LoVo (cell line): Measurements from ENCODE around the gene GPR3.
A peak's percentile ranks its signal among the peaks of the same experiment; 100 is the strongest.

ENCODE experiments used
- DNase-seq: peaks from one replicate; pipeline ENCODE4 v3.0.0-alpha.2; 2016; ENCODE audit warnings: low spot score

GPR3 gene

DNA sequence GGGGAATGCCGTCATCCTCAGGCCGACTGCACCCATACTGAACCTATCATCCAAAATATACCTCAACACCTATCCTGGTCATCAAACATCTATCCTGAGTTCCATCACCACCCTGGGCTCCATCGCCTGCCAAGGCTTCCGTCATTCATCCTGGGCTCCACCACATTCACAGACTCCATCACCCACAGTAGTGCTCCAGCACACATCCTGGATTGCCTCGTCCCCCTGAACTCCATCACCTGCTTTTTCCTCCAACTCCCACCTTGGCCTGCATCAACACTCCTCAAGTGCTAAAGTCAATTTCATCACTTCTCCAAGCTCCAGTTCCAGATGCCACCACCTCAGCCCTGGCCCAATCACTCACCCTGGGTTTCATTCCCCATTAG is 33.5 kb upstream of the GPR3 start:
- DNase-seq, result no peak

DNA sequence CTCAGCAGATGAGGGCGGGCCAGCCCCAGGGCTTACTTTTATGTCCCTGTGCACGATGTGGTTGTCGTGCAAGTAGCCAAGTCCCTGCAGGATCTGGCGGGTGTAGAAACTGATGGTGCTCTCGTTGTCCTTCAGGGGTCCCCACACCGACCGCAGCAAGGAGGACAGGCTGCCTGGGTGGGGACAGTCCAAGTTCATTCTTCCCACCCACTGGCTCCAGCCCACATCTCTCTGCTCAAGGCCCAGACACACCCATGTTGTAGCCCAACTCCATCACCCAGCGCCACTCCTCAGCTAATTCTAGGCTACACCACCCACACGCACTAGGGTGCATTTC is 32.6 kb upstream of the GPR3 start:
- DNase-seq, result no peak

DNA sequence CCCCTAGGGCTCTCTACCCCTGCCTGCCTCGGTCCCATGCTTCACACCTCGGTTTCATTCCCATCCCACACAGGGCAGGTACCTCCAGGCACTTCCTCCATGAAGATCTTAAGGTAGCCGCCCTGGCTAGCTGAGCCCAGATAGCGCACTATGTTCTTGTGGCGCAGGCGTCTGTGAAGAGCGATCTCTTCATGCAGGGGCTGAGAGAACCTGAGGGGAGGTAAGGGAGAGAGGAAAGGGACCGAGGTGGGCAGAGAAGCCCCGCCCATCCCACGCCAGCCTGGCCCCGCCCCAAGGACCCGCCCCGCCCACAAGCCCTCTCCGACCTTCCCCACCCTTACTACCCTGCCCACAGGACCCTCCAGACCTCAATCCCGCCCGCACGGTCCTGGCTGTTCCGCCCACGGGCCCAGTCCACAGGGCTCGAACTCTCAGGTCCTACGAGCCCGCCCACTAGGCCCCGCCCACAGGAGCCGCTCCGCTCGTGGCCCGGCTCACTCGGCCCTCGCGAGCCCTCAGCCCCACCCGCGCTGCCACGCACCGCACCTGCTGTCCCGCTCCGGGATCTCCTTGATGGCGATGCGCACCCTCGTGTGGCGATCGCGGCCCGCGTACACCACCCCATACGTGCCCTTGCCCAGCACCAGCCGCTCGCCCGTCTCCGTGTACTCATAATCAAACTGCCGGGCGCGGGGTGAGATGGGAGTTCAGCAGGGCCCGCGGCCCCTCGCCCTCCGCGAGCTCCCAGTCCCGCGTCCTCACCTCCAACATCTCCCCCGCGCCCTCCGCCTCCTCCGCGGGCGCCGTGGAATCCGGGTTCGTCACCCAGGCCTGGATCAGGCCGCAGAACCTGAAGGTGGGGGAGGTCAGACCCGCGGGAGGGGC is 32.0 kb upstream of the GPR3 start:
- DNase-seq, result no peak

DNA sequence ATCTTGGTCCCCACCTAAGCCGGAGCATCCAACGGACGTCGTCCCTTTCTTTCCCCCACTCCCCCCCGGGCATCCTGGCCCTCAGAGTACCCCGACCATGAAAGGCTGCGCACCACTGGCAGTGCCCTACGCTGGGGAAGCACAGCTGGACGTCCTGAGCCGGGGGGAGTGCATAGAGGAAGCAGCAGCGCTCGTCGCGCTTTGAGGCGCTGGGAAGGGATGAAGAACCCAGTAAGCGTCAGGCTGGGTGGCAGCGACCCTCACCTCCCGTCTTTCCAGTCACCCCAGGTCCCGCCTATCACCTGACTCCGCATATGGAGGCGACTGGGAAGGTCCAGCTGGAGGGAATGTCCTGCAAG is 31.4 kb upstream of the GPR3 start:
- no peak for DNase-seq

DNA sequence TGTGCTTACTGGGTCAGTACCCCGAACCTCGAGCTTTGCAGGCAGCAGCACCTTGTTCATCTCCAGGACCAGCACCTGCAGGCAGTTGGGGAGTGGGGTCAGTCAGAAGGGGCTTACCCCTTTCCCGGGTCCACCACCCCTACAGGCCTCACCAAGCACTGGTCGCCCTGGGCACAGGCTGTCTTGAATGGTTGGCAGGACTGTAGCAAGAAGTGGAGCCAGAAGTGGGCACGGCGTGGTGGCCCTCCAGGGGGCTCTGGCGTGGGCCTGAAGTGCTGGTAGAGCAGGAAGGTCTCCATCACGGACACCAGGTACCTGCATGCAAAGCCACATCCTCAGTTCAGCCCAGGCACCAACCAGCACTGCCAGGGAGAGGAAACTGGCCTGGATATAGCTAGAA is 30.9 kb upstream of the GPR3 start:
- no peak for DNase-seq

DNA sequence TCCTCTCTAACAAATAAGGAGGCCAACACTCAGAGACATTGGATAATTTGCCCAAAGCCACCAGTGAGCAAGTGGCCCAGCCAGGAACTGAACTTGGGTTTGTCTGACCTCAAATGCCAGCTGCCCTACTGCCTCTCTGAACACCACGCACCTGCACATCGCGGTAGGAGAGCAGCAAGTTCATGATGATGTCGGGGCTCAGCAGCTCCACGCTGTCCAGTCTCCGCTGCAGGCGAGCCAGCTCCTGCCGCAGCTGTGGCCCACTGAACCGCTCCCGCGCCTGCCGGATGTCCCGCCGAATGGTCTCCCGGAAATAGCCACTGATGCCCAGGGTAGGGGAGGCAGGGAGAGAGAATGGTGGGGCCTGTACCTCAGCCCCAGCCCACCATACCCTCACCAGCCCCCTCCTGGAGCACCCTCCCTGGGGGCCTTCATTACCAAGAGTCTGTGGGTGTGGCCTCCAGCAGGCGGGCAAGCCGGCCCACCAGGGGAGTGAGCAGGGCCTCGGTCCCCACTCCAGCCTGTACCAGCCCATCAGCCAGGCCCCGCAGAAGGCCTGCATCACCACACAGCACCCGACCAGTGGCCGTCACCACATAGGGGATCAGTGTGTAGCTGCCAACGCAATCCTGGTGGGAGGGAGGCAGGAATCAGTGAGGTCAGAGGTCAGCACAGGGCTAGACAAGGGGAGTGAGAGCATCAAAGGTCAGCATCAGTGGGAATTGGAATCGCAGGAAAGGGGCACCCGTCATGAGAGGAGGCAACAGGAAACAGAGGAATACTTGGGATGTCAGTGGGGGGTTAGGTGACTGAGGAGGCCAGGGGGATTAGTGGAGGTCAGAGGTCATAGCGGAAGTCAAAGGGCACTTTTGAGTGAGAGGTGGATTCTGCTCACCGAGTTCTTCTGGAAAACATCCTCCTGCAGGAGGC is 28.4 kb upstream of the GPR3 start:
- no peak for DNase-seq

DNA sequence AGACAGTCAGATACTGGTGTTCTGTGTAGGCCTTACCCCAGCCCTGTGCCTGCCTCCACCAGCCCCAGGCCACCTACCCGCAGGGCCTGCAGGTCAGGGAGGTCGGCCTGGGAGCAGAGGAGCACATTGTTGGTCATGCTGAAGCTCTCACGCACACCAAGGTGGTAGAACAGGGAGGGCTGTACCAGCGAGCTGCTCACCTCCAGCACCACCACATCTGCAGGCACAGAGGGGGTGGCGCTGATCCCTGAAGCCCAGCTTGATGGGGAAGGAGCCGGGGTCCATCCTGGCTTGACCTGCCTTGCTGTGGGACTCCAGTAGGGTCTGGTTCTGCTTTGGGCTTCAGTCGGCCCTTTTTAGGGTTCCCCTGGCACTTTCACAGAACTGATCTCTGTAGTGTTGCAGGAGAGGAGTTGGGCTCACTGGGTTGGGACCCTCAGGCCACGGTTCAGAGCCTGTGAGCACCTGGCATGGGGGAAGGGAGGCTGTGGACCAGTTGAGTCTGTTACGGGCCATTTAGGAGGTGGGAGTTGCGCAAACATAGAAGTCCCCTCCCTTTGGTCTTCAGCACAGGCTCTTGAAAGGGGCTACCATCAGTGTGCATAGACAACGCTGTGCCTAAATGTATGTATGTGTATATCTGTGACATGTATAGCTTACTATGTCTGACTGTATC is 27.6 kb upstream of the GPR3 start:
- no peak for DNase-seq

DNA sequence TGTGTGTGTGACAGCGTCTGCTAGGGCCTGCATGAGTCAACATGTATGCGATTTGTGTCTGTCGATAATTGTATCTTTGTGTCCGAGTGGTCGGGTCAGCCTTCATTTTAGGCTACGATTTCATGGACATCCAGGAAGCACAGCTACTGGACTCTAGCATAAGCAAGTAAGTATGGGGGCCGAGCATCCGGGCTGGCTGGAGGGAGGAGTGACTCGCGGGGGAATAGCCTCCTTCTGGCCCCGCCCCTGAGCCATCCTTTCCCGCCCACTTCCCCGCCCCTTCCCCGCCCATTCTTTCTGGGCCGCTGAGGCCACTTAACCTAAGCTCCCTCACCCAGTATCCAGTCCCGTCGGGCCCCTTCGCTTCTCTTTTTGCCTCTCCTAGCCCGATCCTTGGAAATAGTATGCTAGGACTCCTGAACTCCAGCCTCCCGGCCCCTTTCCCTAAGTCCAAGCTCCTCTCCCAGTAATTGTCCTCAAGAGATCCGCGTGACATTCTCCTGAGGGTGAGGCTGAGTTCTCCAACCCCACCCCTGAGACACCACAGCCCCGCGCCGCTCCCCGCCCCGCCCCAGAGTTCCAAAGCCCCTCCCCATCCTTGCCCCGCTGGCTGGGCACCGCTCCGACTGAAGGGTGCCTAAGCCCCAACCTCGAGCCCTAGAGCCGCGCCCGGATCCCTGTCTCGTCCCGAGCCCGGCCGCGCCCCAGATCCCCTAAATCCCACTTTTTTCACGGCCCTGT is 26.9 kb upstream of the GPR3 start:
- DNase-seq, result peak; percentile 87

DNA sequence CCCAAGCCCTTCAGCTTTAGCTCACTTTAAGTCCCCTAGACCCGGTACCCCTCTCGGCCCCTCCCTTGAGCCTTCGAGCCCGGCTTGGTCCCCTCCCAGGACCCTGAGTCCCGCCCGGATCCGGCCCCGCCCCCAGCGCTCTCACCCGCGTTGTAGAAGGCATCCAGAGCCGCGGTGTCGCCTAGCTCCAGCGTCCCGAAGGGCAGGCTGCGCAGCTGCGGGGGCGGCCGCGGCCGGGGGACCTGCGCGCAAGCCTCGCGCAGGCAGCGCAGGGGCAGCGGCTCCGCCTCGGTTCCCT is 26.4 kb upstream of the GPR3 start:
- DNase-seq, result peak; percentile 60

DNA sequence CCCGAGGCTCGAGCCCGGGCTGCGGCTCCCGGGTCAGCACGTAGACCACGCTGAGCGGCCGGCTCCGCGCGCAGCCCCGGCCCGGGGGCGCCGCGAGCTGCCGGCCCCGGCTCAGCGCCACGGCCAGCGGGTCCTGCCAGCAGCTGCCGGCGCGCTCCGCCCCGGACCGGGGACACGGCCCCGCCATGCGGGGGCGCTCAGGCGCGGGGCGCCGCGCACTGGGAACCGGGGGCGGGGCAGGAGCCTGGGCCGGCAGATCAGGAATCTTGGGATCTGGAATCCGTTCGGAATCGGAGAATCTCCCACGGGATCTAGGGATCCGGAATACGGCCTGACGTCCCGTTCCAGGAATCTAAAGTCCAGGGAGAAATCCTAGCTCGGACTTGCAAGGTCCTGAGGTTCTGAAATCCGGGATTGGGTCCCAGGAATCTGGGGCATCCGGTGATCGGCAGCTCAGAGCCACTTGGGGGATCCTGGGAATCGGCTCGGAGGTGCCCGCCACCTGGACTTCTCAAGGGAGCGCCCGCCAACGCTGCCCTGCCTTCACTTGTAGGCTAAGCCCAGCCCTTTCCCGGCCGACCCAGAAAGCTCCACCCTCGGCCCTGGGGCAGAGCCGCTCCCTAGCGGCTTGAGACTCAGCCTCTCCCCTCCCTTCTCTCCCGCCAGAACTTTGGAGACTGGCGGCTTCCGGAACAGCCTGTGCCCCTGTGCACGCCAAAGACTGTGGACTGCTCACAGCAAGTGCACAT is 25.8 kb upstream of the GPR3 start, which contains the start of gene MAP3K6:
MAP3K6 (minus strand) TSS at position 551 of the 749 bp plus-strand sequence; CDS start at position 187, 364 bp downstream.
- peak; percentile 82 for DNase-seq

DNA sequence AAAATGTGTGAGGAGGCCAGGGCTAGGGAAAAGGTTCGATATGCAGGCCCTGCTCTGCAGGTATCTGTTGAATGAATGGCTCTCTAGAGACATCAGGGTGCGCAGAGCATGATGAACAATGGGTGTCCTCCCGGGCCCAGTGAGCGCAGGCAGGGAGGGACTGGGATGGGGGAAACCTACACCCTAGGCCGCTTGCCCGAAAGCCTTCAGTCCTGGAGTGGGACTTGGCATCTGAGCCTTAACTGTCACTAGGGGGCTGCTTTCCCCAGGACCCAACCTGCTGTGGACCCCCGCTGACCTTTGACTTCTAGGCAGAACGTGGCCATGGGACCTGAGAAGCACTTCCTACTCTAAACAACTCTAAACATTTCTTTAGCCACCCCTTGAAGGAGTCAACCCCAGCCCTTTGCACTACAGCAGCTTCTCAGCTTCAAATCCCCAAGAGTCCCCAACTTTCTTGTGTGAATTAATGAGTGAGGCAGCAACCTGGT is 25.2 kb upstream of the GPR3 start:
- no peak for DNase-seq

DNA sequence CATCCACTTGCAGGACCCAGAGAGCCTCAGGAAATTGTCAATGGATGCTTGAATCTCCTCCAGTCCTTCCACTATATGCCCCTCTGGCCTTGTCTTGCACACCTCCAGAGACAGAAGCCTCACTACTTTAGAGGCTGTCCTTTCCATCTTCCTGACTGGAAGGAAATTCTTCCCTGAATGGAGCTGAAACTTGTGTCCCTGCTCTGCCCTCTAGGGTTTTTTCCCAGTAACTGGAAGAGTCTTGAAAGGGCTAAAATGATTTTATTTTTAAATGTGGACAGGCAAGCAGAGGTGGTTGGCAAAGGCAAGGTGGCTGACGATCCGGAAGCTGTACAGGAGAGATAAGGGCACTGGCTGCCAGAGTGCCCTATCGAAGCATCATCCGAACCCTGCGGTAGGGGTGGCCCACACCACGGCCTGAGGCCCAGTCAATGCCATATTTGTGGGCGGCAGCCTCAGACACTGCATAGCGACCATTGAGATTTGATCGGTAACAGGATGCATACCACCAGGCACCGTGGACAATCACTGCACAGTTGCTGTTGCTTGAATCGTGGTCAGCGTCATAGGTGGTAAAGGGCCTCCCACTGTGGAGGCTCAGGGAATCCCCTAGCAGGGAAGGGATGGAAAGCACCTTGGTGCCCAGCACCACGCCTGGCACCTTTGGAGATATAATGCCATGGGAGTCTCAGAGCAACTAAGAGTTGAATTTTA is 23.4 kb upstream of the GPR3 start:
- no peak for DNase-seq

DNA sequence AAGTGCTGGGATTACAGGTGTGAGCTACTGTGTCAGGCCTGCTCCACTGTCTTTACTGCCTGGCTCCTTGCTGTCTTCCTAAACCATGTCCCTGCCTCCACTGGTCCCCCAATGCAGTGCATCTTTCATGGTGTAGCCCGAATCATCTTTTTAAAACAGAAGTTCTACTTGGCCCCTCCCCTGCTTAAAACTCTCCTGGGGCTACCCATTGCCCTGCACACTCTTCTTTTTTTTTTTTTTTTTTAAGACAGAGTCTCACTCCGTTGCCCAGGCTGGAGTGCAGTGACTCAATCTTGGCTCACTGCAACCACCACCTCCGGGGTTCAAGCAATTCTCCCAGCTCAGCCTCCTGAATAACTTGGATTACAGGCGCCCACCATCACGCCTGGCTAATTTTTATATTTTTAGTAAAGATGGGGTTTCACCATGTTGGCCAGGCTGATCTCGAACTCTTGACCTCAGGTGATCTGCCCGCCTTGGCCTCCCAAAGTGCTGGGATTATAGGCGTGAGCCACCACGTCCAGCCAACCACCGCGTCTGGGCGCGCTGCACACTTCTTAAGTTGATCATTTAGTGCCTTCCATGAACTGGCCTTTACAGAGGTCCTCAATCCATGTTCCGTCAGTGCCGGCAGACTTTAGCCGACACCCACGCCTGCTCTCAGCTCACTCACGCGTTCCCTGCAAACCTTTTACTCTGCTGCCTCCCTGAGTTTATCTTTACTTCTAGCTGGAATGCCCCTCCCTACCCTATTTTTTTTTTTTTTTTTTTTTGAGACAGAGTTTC is 20.2 kb upstream of the GPR3 start:
- no peak for DNase-seq

DNA sequence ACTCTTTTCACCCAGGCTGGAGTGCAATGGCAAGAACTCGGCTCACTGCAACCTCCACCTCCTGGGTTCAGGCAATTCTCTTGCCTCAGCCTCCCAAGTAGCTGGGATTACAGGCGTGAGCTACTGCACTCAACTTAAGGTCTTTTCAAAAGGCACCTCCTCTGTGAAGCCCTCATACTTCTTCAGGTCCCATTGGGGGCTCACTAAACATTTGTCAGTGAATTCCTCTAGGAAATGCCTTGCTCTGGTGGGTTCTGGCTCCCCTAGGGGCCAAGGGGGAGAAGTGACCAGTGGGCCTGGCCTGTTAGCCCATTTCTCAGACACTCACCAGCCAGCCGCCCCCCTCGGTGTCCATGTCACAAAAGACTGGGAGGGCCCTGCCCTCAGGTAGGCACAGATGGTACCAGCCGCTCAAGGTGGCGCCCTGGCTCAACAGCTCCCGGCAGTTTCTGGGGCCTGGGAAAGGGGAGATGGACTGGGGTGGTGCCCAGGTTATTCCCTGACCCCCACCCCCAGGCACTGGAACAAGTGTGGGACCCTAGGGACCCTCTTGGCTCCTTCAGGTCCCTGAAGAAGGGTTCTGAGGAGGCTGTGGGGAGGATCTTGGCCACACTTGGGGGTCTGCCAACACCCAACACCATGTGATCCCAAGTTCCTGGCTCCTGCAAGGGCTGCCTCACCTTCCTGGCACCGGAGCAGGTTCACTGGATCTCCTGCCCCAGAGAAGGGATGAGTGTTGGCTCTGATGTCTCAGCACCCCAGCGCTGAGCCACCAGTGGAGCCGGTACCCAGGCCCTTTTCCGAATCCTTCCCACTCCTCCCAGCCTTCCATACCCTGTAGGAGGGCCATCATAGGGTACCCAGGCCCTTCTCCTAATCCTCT is 19.4 kb upstream of the GPR3 start:
- no peak for DNase-seq

DNA sequence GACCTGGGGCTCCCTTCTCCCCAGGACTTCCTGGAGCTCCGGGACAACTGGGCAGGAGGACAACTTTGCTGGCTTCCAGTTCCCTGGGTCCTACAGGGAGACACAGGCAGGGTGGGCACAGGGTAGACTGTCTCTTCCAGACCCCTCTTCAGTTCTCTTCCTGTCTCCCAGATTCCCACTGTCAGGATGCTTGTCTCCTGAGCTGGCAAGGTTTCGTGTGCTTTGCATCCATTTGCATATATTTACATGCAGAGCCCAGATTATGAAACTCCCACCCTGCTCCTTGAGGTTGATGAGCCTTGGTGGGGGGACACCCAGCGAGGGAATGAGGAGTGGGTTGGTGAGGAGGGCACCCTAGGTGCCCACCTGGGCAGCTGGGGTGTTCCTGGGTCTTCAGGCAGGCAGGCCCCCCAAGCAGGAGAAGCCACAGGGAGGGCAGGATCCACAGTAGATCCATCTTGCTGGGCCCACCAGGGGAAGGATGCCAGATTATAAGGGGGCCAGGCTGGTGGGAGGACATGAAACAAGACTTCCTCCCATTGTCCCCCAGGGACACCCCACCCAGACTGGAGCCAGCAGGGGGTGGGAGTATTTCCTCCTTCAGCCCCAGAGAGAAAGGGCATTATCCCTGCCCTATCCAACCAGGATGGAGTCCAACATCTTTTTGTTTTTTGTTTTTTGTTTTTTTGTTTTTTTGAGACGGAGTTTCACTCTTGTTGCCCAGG is 17.9 kb upstream of the GPR3 start, which contains the start of gene FCN3:
FCN3 (minus strand) TSS at position 463 of the 725 bp plus-strand sequence; CDS start at position 457, 6 bp downstream.
- no peak for DNase-seq

DNA sequence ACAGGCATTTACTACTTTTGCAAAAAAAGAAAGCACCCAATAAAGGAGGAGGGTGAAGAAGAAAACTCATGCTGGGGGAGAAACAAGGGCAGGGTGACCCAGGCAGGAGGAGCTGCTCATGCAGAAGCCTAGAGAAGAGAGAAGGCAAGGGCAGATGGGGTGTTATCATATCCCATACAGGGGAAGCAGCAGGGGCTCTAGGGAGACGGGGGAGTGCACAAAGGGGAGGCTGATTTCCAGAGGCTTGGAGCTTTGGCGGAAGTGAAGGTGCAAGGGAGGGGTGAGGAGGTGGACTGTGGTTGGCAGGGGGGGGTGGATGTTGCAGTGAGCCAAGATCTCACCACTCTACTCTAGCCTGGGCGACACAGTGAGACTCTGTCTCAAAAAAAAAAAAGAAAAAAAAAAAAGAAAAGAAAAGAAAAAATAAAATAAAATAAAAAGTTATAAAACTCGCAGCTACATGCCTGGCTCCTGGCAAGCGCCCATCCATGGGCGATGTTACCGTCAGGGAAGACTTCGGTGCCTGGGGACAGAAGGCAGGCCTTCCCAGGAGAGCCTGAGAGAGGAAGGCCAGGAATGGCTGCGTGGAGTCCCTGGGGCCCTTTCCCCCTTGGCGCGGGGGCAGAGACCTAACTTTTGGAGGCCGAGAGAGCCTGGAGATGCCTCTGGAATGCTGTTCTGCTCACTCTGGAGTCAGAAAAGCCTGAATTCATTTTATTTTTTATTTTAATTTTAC is 14.5 kb upstream of the GPR3 start:
- no peak for DNase-seq

DNA sequence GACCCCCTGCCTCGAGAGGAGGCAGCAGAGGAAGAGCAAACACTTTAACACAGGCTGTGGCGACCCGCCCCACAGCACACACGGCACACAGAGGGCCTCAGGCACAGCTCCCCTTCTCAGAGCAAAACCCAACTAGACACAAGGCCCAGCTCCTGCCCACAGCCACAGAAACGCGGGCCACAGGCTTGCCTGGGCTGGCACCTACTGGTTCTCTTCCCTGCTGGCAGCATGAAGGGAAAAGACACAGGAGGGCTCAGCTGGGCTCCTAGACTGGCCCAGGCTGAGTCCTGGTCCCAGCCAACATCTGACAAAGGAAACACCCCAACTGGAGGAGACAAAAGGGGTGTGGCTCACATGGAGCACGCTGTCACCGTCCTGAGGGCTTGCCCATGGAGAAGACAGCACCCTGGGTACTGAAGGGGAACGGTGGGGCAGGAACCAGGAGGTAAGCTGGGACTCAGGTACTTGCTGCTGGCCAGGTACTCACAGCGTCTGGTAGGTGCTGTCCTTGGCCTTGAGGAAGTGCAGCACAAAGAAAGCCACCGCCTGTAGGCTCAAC is 12.8 kb upstream of the GPR3 start:
- no peak for DNase-seq
